Activated gamma-delta T cell (primary cell): Measurements from ENCODE around the gene SNAPIN.

ENCODE experiments used
- DNase-seq: peaks from one replicate; lab custom pipeline; 2025; lab: John Stamatoyannopoulos, UW

The SNAPIN gene

DNA sequence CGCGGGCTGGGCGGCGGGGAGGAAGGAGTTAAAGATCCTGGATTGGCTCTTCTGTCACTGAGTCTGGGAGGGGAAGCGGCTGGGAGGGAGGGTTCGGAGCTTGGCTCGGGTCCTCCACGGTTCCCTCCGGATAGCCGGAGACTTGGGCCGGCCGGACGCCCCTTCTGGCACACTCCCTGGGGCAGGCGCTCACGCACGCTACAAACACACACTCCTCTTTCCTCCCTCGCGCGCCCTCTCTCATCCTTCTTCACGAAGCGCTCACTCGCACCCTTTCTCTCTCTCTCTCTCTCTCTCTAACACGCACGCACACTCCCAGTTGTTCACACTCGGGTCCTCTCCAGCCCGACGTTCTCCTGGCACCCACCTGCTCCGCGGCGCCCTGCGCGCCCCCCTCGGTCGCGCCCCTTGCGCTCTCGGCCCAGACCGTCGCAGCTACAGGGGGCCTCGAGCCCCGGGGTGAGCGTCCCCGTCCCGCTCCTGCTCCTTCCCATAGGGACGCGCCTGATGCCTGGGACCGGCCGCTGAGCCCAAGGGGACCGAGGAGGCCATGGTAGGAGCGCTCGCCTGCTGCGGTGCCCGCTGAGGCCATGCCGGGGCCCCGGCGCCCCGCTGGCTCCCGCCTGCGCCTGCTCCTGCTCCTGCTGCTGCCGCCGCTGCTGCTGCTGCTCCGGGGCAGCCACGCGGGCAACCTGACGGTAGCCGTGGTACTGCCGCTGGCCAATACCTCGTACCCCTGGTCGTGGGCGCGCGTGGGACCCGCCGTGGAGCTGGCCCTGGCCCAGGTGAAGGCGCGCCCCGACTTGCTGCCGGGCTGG, 20.2 kb downstream of the SNAPIN start, which contains the start of gene NPR1:
Gene NPR1 (plus strand): TSS at position 170 of the 818 bp plus-strand sequence. CDS start 421 bp downstream, at position 591.
- no peak for DNase-seq

GRCh38 chr1:153679337-153680119, 21.0 kb downstream of the SNAPIN start:
- DNase-seq = no peak

- DNase-seq = no peak
Measured at GRCh38 chr1:153680120-153680403, 21.6 kb downstream of the SNAPIN start.

DNA sequence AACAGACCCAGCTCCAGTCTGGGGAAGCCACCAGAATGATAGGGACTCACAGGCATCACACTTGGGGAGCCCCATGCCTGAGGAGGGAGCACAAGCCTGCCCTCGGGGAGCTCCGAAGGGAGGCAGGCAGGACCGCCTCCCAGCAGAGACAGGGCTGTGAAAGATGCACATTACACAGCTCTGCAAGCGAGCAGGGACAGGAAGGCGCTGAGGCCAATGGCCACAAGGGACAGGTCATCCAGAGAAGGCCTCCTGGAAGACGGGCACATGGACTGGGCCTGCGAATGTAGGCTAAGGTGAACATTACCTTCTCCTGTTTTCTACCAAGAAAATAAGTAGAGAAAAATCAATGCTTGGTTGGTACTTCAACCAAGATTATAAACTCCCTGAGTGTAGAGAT, 24.2 kb downstream of the SNAPIN start:
- no peak for DNase-seq

GRCh38 chr1:153683854-153684253, 25.4 kb downstream of the SNAPIN start:
- DNase-seq = no peak

GRCh38 chr1:153684892-153685291, 26.4 kb downstream of the SNAPIN start:
- no peak for DNase-seq

- DNase-seq = no peak
Measured at GRCh38 chr1:153685544-153686340, 27.2 kb downstream of the SNAPIN start.

GRCh38 chr1:153687346-153688125, 29.0 kb downstream of the SNAPIN start:
- no peak for DNase-seq

- DNase-seq = no peak
Measured at GRCh38 chr1:153688276-153688675, 29.8 kb downstream of the SNAPIN start.

DNA sequence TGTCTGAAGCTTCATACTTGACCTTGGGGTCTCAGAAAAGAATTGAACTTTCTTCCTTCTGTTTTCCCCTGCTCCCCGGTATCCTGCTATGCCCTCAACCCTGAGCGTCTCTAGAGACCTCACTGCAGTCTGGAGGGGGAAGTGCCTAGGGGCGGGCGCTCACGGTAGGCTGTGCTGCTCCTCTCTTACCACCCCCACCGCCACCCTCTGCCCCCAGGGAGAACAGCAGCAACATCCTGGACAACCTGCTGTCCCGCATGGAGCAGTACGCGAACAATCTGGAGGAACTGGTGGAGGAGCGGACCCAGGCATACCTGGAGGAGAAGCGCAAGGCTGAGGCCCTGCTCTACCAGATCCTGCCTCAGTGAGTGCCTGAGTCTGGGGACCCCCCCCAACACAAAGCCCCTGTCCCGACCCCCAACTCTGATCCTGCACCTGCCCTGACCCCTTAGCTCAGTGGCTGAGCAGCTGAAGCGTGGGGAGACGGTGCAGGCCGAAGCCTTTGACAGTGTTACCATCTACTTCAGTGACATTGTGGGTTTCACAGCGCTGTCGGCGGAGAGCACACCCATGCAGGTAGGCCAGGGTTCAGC, 30.3 kb downstream of the SNAPIN start:
- no peak for DNase-seq

DNA sequence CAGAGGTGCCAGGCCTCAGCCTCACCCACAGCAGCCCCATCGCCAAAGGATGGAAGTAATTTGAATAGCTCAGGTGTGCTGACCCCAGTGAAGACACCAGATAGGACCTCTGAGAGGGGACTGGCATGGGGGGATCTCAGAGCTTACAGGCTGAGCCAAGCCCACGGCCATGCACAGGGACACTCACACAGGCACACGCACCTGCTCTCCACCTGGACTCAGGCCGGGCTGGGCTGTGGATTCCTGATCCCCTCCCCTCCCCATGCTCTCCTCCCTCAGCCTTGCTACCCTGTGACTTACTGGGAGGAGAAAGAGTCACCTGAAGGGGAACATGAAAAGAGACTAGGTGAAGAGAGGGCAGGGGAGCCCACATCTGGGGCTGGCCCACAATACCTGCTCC, 35.0 kb downstream of the SNAPIN start:
- DNase-seq = no peak

GRCh38 chr1:153696741-153697140, 38.2 kb downstream of the SNAPIN start:
- no peak for DNase-seq

GRCh38 chr1:153697191-153698019, 38.9 kb downstream of the SNAPIN start:
- DNase-seq = no peak

DNA sequence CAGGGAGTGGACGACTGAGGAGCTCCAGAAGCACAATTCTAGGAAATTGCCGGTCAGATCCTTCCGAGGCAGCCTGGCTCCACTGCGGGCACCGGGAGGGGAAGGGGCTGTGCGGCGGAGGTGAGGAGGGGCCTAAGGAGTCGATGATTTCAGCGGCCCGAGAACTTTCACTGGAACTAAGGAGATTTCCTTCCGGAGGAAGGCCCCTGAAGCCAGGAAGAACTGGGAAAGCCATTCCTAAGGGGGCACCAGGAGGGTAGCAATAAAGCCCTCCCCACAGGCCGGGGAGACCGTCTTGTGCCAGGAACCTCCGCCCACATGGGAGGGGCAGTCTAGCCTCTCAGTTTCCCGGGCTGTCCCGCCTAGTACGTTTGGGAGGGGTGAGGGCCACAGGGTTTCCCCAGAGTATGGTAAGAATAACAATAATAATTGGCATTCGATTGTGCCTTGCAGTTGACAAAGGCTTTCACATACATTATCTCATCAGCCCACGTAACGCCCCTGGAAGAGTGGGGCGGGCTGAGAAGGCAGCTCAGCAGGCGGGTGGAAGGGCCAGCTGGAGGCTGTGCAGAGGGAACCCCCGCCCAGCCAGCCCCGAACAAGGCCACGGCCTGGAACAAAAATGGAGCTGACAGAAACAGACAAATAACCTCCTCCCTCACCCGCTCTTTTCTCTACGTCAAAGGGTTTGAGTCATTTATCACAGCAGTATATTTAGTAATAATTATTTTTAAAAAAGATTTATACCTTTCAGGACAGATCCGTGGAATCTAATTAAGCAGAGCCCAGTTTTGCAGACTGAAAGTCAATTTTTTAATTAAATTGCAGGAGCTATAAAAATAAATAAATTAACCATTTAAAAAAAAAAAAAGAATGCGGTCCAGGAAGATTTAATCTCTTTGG, 39.8 kb downstream of the SNAPIN start:
- DNase-seq = no peak

DNA sequence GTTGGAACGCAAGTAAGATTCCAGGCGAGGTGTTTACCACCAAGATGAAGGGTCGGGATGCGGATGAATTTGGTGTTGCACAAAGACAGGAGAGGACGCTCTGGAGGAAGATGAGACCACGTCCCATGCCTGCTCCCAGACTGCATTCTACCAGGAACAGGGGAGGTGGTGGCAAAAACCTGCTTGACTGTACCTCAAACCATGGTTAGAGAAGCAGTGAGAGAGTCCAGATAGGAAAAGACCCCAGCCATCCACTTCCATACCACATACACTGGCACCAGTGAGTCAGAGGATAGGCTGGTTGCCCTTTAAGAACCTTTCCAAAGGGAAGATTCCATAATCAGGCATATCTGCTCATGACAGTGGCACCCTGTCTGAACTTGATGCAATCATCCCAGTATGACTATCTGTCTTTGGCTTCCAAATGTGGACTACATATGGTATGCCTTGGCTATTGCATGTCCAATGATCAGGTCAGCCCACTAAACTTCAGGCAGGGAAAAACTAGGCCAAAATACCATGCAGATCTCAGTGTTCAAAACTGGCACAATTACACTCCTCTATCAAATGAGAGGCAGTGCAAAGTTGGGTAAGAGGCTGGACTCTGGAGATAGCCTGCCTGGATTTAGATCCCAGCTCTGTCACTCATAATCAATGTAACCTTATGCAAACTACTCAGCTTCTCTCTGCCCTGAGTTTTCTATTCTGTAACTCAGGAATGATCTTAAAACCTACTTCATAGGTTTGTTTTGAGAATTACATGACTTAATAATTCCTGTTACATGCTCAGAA, 40.6 kb downstream of the SNAPIN start:
- DNase-seq = no peak

DNA sequence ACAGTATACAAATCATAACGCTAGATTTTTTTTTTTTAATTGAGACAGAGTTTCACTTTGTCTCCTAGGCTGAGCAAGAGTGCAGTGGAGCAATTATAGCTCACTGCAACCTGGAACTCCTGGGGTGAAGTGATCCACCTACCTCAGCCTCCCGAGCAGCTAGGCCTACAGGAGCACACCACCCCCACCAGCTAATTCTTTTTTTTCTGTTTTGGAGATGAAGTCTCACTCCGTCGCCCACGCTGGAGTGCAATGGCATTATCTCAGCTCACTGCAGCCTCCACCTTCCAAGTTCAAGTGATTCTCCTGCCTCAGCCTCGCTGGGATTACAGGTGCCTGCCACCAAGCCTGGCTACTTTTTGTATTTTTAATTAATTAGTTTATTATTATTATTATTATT, 41.3 kb downstream of the SNAPIN start:
- no peak for DNase-seq

DNA sequence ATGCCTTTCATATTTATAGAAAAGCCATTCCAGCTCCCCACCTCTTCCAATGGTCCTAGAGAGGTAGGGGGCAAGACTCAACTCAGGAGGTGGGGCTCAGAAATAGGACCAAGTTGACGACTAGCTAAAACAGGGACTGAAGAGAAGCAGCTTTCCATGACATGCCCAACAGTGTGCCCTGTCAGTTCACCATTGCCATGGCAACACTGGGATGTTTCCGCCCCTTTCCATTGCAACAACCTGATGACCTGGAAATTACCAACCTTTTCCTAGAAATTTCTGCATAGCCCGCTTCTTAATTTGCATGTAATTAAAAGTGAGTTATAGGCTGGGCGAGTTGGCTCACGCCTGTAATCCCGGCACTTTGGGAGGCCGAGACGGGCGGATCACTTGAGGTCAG, 47.0 kb downstream of the SNAPIN start:
- no peak for DNase-seq

DNA sequence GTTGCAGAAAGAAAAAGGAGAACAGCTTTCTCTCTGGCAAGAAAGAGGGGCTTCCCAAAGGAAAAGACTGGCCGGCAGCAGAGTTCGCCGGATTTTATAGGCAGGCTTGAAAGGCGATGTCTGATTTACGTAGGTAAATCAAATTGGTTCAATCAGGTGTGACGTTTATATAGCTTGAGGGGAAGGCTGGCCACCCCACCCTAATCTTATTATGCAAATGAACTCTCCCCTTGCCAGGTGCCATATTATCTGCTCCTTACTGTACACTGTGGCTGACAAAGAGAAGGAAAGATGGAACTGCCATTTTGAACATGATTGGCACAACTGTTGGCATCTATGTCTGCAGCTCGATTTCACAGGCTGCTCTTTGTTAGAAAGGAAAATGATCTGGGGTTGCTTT, 52.5 kb downstream of the SNAPIN start:
- DNase-seq = no peak
